ENCODE measurements around the gene SRSF3. TPM values are rescaled to one million over a fixed set of nuclear protein-coding genes. Genes with fewer than 3 reads are reported as not detected.

SRSF3 gene
- 552 TPM for polyA plus RNA-seq (2013)

DNA sequence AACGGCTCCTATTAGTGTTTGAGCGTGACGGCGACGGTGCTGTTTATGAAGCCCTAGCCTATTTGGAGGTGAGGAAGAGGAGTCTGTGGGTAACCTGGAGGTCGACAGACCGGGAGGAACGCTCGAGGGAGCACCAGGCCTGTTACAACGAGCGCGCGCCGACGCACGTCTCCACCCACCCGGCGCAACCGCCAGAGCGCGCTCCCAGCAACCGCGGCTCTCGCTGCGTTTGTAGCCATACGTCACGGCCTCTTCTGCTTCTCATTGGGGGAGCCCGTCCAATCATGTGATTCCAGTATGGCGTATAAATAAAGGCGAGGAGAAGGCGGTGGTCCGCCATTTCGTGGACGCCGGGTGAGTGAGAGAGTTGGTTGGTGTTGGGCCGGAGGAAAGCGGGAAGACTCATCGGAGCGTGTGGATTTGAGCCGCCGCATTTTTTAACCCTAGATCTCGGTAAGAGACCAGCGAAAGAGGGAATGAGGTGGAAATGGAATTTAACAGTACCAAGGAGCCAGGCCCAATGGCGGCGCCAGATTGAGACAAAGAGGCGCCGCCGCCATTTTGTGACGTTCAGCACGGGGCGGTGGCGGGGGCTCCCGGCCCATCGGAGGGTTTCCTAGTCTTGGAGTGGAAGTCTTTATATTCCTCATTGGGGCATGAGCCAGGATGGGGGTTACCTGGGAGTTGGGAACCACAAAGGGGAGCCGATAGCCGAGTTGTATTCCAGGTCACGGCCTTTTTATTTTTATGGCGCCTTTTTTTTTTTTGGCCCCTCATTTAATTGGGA, at the start of gene SRSF3:
Gene SRSF3 (plus strand): TSS at position 334 of the 787 bp plus-strand sequence. CDS start 2,401 bp downstream, outside the sequence.
- Histone ChIP-seq H3K9me3 (ENCODE audit: control extremely low read depth in 1 of 5, control insufficient read depth in 4 of 5, insufficient read depth in 2 of 5, low read depth in 1 of 5, low read length in 4 of 5) (no peaks in the 10 kb centered on the region), H3K4me1 (ENCODE audit: control extremely low read depth in 1 of 4, control insufficient read depth in 4 of 4, insufficient read depth in 4 of 4, low read length in 3 of 4) (peaks cover 24 to 51% (median 39%) of the 10 kb centered on the region in 4 experiments), H3K27me3 (replicated peaks in 2 of 5; ENCODE audit: control insufficient read depth in 4 of 5, insufficient read depth in 5 of 5, low read length in 4 of 5) (no peaks in the 10 kb centered on the region), H3K36me3 (ENCODE audit: control insufficient read depth in 4 of 4, insufficient read depth in 4 of 4, low read length in 3 of 4) (peaks cover 15 to 32% (median 24%) of the 10 kb centered on the region in 4 experiments), H3K4me3 (ENCODE audit: control insufficient read depth in 1 of 7, extremely low read depth in 1 of 7, insufficient read depth in 4 of 7, low read depth in 2 of 7, low read length in 6 of 7) (peak within 1 kb of the TSS; percentile 58 to 100 (median 98)), H3K27ac (ENCODE audit: insufficient read depth in 1 of 2, low read depth in 1 of 2, low read length in 2 of 2, poor library complexity in 1 of 2, severe bottlenecking in 2 of 2) (peak within 1 kb of the TSS; percentile 99 to 100)
- DNase-seq: peak; percentile 97 to 99 (median 99)
- ChIA-PET CTCF (interaction anchor here (1.3 kb wide), 1 partner anchor 9 kb away, joined by 3 read pairs; no protein-coding TSS in a partner anchor), POLR2A (interaction anchor here (0.7 to 1.9 kb wide), 5 partner anchors 9 to 548 kb away, joined by 3 to 6 read pairs (median 4); no protein-coding TSS in a partner anchor)
- 0% methylated on average over 37 of the region's 58 CpGs for WGBS (ENCODE audit: insufficient coverage)

DNA sequence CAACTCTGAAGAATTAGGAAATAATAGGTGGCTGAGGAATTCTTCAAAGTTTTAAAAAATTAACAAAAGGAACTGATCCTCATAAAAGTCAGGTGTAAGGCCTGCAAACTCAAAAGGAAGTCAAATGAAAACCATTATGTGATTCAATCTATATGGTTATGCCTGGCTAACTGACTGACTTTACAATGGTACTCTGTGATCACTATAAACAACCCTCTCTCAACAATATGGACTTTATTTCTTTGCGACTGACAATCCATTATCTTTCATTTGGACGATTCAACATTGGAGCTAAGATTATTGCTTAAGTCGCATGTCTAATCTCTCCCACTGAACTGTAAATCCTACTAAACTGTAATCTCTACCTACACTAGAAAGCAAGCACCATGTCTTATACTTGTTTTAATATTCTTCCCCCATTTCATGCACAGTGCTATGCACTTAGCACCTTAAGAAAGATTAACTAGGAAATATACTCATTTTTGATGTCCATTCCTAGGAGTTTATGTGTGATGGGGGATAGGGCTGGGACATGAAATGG, 48.3 kb upstream of the SRSF3 start:
- CTCF ChIA-PET: interaction anchor here (0.8 to 1.2 kb wide), 4 partner anchors 13 to 34 kb away, joined by 3 to 6 read pairs (median 4); no protein-coding TSS in a partner anchor
- DNase-seq: no peak
- H3K27ac ChIP-seq (ENCODE audit: insufficient read depth in 1 of 2, low read depth in 1 of 2, low read length in 2 of 2, poor library complexity in 1 of 2, severe bottlenecking in 2 of 2): peak overlapping the region; percentile 94 to 96
- 34% methylated on average over 3 of the region's 3 CpGs for WGBS (ENCODE audit: insufficient coverage)
- H3K9me3 ChIP-seq (ENCODE audit: control extremely low read depth in 1 of 5, control insufficient read depth in 4 of 5, insufficient read depth in 2 of 5, low read depth in 1 of 5, low read length in 4 of 5): no peaks in the 10 kb centered on the region
- POLR2A ChIA-PET: interaction anchor here (0.6 to 1.4 kb wide), 3 partner anchors 34 to 102 kb away, joined by 3 to 4 read pairs (median 3); no protein-coding TSS in a partner anchor
- H3K4me1 ChIP-seq (ENCODE audit: control extremely low read depth in 1 of 4, control insufficient read depth in 4 of 4, insufficient read depth in 4 of 4, low read length in 3 of 4): peaks cover 18 to 53% (median 33%) of the 10 kb centered on the region in 4 experiments
- peaks cover 0 to 10% (median under 1%) of the 10 kb centered on the region in 4 experiments for H3K36me3 ChIP-seq (ENCODE audit: control insufficient read depth in 4 of 4, insufficient read depth in 4 of 4, low read length in 3 of 4)
- no peaks in the 10 kb centered on the region for H3K27me3 ChIP-seq (replicated peaks in 2 of 5; ENCODE audit: control insufficient read depth in 4 of 5, insufficient read depth in 5 of 5, low read length in 4 of 5)
- peak overlapping the region in 6 of 7 experiments; percentile 98 to 100 (median 99) for H3K4me3 ChIP-seq (ENCODE audit: control insufficient read depth in 1 of 7, extremely low read depth in 1 of 7, insufficient read depth in 4 of 7, low read depth in 2 of 7, low read length in 6 of 7)

DNA sequence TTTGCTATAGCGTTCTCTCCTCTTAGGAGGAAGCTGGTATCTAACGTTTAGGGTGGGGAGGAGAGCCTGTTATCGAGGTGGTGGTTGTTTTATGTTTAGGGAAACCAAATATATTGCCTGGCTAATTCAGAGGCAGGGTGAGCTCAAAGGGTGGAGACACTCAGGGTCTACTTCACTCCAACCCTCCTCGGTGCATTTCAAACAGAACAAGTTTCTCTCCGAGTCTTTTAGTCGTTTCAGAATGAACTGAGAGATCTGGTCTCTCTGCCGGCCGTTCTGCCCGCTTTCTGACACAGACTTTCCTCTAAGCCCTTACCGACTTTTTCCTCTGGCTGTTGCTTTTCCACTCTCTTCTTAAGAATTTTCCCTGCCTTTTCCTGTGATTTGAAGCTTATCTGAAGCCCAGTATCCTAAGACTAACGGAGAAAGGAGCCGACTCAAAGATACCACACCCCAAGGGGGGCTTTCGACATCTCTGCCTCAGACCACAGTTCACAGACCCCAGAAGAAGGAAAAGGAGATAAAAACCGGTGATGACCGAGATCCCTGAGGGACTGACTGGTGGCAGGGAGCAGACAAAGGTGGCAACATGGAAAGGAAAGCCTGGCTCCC, 47.7 kb upstream of the SRSF3 start:
- Histone ChIP-seq H3K4me3 (ENCODE audit: control insufficient read depth in 1 of 7, extremely low read depth in 1 of 7, insufficient read depth in 4 of 7, low read depth in 2 of 7, low read length in 6 of 7) (peak overlapping the region; percentile 86 to 100 (median 99)), H3K36me3 (ENCODE audit: control insufficient read depth in 4 of 4, insufficient read depth in 4 of 4, low read length in 3 of 4) (peaks cover 0 to 5% (median under 1%) of the 10 kb centered on the region in 4 experiments), H3K27me3 (replicated peaks in 2 of 5; ENCODE audit: control insufficient read depth in 4 of 5, insufficient read depth in 5 of 5, low read length in 4 of 5) (no peaks in the 10 kb centered on the region), H3K27ac (ENCODE audit: insufficient read depth in 1 of 2, low read depth in 1 of 2, low read length in 2 of 2, poor library complexity in 1 of 2, severe bottlenecking in 2 of 2) (peak overlapping the region; percentile 94 to 96), H3K4me1 (ENCODE audit: control extremely low read depth in 1 of 4, control insufficient read depth in 4 of 4, insufficient read depth in 4 of 4, low read length in 3 of 4) (peaks cover 18 to 52% (median 33%) of the 10 kb centered on the region in 4 experiments), H3K9me3 (ENCODE audit: control extremely low read depth in 1 of 5, control insufficient read depth in 4 of 5, insufficient read depth in 2 of 5, low read depth in 1 of 5, low read length in 4 of 5) (no peaks in the 10 kb centered on the region)
- POLR2A ChIA-PET: interaction anchor here (0.6 to 1.4 kb wide), 3 partner anchors 33 to 1882 kb away, joined by 3 to 4 read pairs (median 3); no protein-coding TSS in a partner anchor
- peak in 2 of 3 donors; percentile 28 to 32 for DNase-seq
- 0% methylated on average over 10 of the region's 15 CpGs for WGBS (ENCODE audit: insufficient coverage)
- CTCF ChIA-PET: interaction anchor here (0.8 to 1.2 kb wide), 4 partner anchors 13 to 33 kb away, joined by 3 to 6 read pairs (median 4); no protein-coding TSS in a partner anchor

DNA sequence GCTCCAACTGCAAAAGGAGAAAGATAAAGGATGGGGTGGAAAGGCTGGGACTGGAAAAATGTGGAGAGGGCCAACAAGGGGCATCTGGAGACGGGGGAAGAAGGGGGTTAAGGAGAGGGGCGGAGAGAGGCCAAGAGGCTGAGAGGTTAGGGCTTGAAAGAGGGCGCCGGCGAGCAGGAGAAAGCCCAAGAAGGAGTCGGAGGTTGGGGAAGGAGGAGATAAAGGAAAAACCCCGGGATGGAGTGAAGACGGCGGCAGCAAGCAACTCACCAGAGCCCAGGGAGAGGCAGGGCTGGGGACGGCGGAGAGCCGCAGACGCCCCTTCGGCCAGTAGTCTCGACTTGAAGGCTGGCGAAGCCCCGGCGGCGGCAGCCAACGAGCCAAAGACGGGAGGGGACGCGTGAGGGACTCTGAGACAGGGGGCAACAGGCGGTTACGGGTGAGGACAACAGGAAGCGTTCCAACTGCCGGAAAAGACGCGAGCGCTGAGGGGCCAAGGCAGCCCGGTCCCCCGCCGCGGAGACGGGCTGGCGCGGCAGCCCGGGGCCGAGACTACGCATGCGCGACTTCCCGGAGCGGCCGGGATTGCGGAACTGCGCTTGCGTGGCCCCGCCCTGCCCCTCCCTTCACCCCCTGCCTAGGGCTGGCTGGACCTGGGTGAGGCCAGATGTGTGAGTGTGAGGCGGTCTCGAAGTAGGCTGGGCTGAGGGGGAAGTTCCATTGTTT, 47.1 kb upstream of the SRSF3 start, which contains the start of gene STK38:
Gene STK38 (minus strand): TSS at position 560 of the 726 bp plus-strand sequence. CDS start 7,277 bp downstream, outside the sequence.
- Histone ChIP-seq H3K36me3 (ENCODE audit: control insufficient read depth in 4 of 4, insufficient read depth in 4 of 4, low read length in 3 of 4) (peaks cover 0 to 3% (median 0%) of the 10 kb centered on the region in 4 experiments), H3K9me3 (ENCODE audit: control extremely low read depth in 1 of 5, control insufficient read depth in 4 of 5, insufficient read depth in 2 of 5, low read depth in 1 of 5, low read length in 4 of 5) (no peaks in the 10 kb centered on the region), H3K27me3 (replicated peaks in 2 of 5; ENCODE audit: control insufficient read depth in 4 of 5, insufficient read depth in 5 of 5, low read length in 4 of 5) (no peaks in the 10 kb centered on the region), H3K4me1 (ENCODE audit: control extremely low read depth in 1 of 4, control insufficient read depth in 4 of 4, insufficient read depth in 4 of 4, low read length in 3 of 4) (peaks cover 18 to 50% (median 33%) of the 10 kb centered on the region in 4 experiments), H3K27ac (ENCODE audit: insufficient read depth in 1 of 2, low read depth in 1 of 2, low read length in 2 of 2, poor library complexity in 1 of 2, severe bottlenecking in 2 of 2) (peak within 1 kb of the TSS; percentile 94 to 96), H3K4me3 (ENCODE audit: control insufficient read depth in 1 of 7, extremely low read depth in 1 of 7, insufficient read depth in 4 of 7, low read depth in 2 of 7, low read length in 6 of 7) (peak within 1 kb of the TSS; percentile 86 to 100 (median 99))
- DNase-seq: peak; percentile 90 to 95 (median 94)
- ChIA-PET CTCF (interaction anchor here (1.0 to 1.1 kb wide), 2 partner anchors 14 to 23 kb away, joined by 3 to 6 read pairs; no protein-coding TSS in a partner anchor), POLR2A (interaction anchor here (0.6 to 1.4 kb wide), 2 partner anchors 33 to 1882 kb away, joined by 3 to 4 read pairs; no protein-coding TSS in a partner anchor)
- under 1% methylated on average over 35 of the region's 51 CpGs for WGBS (ENCODE audit: insufficient coverage)

DNA sequence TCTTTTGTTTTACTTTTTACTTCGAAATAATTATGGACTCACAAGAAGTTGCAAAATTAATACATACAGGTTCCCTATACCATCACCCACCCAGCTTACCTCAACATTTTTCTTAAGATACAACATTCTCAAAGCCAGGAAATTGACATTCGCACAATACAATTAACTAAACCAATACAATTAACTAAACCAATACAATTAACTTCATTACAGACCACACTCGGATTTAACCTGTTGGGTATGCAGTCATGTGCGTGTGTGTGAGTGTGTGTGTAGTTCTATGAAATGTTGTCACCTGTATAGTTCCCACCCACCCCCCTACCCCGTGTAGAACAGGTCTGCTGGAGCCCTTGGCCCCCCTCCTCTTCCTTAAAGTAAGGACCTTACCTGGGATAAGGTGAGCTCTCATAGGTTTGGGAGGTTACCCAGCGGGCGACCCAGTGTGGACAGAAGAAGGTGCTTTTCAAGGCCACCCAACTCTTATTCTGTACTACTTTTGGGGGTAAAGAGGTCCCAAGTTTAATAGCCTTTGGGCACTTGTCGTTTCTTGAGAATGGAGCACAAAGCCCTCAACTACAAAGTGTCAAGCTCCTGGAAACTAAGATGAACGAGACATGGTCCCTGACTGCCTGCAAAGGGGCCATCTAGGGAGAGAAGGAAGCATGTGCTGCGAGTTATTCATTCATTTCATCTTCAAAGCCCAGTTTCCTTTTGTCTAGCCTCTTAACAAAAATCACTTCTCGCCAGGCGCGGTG, 46.3 kb upstream of the SRSF3 start:
- Histone ChIP-seq H3K36me3 (ENCODE audit: control insufficient read depth in 4 of 4, insufficient read depth in 4 of 4, low read length in 3 of 4) (no peaks in the 10 kb centered on the region), H3K4me3 (ENCODE audit: control insufficient read depth in 1 of 7, extremely low read depth in 1 of 7, insufficient read depth in 4 of 7, low read depth in 2 of 7, low read length in 6 of 7) (peak overlapping the region in 5 of 7 experiments; percentile 42 to 100 (median 99)), H3K27me3 (replicated peaks in 2 of 5; ENCODE audit: control insufficient read depth in 4 of 5, insufficient read depth in 5 of 5, low read length in 4 of 5) (no peaks in the 10 kb centered on the region), H3K27ac (ENCODE audit: insufficient read depth in 1 of 2, low read depth in 1 of 2, low read length in 2 of 2, poor library complexity in 1 of 2, severe bottlenecking in 2 of 2) (peak overlapping the region; percentile 19 to 96), H3K9me3 (ENCODE audit: control extremely low read depth in 1 of 5, control insufficient read depth in 4 of 5, insufficient read depth in 2 of 5, low read depth in 1 of 5, low read length in 4 of 5) (no peaks in the 10 kb centered on the region), H3K4me1 (ENCODE audit: control extremely low read depth in 1 of 4, control insufficient read depth in 4 of 4, insufficient read depth in 4 of 4, low read length in 3 of 4) (peaks cover 18 to 45% (median 31%) of the 10 kb centered on the region in 4 experiments)
- POLR2A ChIA-PET: no interaction called here
- 100% methylated on average over 1 of the region's 13 CpGs for WGBS (ENCODE audit: insufficient coverage)
- DNase-seq: peak in 1 of 3 donors; percentile 15
- CTCF ChIA-PET: interaction anchor here (1.0 to 1.2 kb wide), 3 partner anchors 24 to 32 kb away, joined by 3 to 5 read pairs (median 3); no protein-coding TSS in a partner anchor

All from common myeloid progenitor, CD34-positive (primary cell).